PC-9 (cell line): Measurements from ENCODE around the gene CACNA1I. TPM values are rescaled to one million over a fixed set of nuclear protein-coding genes. Genes with fewer than 3 reads are reported as not detected.

Experiments
- BruUV-seq: library from RNA; stranded (reverse); fragments of 400-500 nt; replicated peaks from 2 replicates; lab custom pipeline; 2021; lab: Mats Ljungman, UMichigan
- CTCF ChIA-PET: fragments of 300-600 bp; sonication (Branson Sonifier 250); formaldehyde crosslinking; loops from one replicate; lab custom pipeline; 2022; ENCODE audit warnings: antibody characterized with exemption; lab: Charles Lee
- POLR2A ChIA-PET: fragments of 300-600 bp; sonication (Branson Sonifier 250); formaldehyde crosslinking; loops from one replicate; lab custom pipeline; 2022; ENCODE audit warnings: antibody characterized with exemption; ENCODE audit not compliant: unreplicated experiment; lab: Charles Lee
- DNase-seq, 2 experiments: peaks; one replicate each; pipeline versions ENCODE4 v3.0.0 to v3.0.0-alpha.2; 2015 to 2022; ENCODE audit warnings: mixed read lengths in 1 of 2
- H2AFZ ChIP-seq: fragments of 200-600 bp; sonication (generic); 2 replicates; pipeline ENCODE4 v1.8.1; 2017; ENCODE audit warnings: antibody characterized with exemption
- H3F3A ChIP-seq: fragments of 200-600 bp; sonication (generic); 2 replicates; pipeline ENCODE4 v1.8.1; 2017; ENCODE audit warnings: antibody characterized with exemption, mild to moderate bottlenecking, low read depth; ENCODE audit not compliant: insufficient read depth
- H3K27ac ChIP-seq: fragments of 200-600 bp; sonication (generic); 2 replicates; pipeline ENCODE4 v1.6.1; 2016; ENCODE audit warnings: mixed run types
- H3K27me3 ChIP-seq: fragments of 200-600 bp; sonication (generic); 2 replicates; pipeline ENCODE4 v1.6.1; 2016; ENCODE audit warnings: low read depth, mixed run types; ENCODE audit not compliant: insufficient read depth
- H3K36me3 ChIP-seq: fragments of 200-600 bp; sonication (generic); 2 replicates; pipeline ENCODE4 v1.6.1; 2016; ENCODE audit warnings: low read depth, mixed run types
- H3K4me1 ChIP-seq: fragments of 200-600 bp; sonication (generic); replicated peaks from 2 replicates; pipeline ENCODE4 v1.6.1; 2016; ENCODE audit warnings: mixed run types; ENCODE audit not compliant: insufficient read depth
- H3K4me2 ChIP-seq: fragments of 200-600 bp; sonication (generic); 2 replicates; pipeline ENCODE4 v1.6.1; 2017; ENCODE audit warnings: mixed run types
- H3K4me3 ChIP-seq: fragments of 200-600 bp; sonication (generic); 2 replicates; pipeline ENCODE4 v1.6.1; 2016; ENCODE audit warnings: mixed run types
- H3K79me2 ChIP-seq: fragments of 200-600 bp; sonication (generic); 2 replicates; pipeline ENCODE4 v1.6.1; 2017; ENCODE audit warnings: low read depth, mixed run types
- H3K9me2 ChIP-seq: fragments of 200-600 bp; sonication (generic); 2 replicates; pipeline ENCODE4 v1.8.1; 2017; ENCODE audit warnings: mild to moderate bottlenecking; ENCODE audit not compliant: insufficient read depth
- H3K9me3 ChIP-seq: fragments of 200-600 bp; sonication (generic); 2 replicates; pipeline ENCODE4 v1.8.1; 2016; ENCODE audit warnings: low read depth; ENCODE audit not compliant: insufficient read depth
- H4K20me1 ChIP-seq: fragments of 200-600 bp; sonication (generic); 2 replicates; pipeline ENCODE4 v1.8.1; 2017; ENCODE audit not compliant: insufficient read depth
- CTCF ChIP-seq: fragments of 200-600 bp; sonication (generic); conservative IDR thresholded peaks from 2 replicates; pipeline ENCODE4 v1.6.1; 2017; ENCODE audit warnings: mixed run types, antibody characterized with exemption, mild to moderate bottlenecking, moderate library complexity
- EZH2 ChIP-seq: fragments of 200-600 bp; sonication (generic); IDR thresholded peaks from 2 replicates; pipeline ENCODE4 v1.8.0; 2017; ENCODE audit warnings: antibody characterized with exemption, low read depth
- intact Hi-C: fragments of 100-400 bp; cut with micrococcal nuclease; formaldehyde crosslinking; loops from one replicate; pipeline ENCODE4 v1.10.0; 2022; ENCODE audit not compliant: unreplicated experiment
- total RNA-seq: library from RNA; stranded (reverse); gene quantifications from 2 replicates; pipeline ENCODE4 v1.2.3, GENCODE V29; 2021

The CACNA1I gene
- total RNA-seq, 1 experiment from 2014 or later, result 2.8 TPM

- peaks cover 43% of the 10 kb centered on the region; the same call in 1 of the 2 replicates for H3K27me3 ChIP-seq
Observed at GRCh38 chr22:39553429-39553828, 17.1 kb upstream of the CACNA1I start.

DNA sequence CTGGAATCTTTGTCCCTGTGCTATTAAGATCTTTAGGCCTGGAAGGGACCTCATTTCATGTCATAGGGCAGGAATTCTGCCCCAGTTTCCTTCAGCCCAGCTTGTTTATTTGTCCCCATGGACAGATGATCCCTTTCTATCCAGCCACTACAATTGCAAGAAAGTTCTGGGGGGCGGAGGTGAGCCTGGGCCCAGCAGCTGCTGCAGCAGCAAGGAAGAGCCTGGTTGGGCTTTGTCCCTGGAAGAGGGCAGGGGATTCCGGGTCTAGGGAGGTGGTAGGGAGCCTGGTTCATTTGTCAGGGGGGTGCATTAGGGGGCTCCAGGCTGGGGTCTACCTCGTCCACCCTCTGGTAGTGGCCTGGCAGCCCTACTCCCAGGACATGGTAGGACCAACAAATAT, 16.4 kb upstream of the CACNA1I start:
- no peak for DNase-seq
- TF ChIP-seq EZH2 (no peak), CTCF (no peak)
- Histone ChIP-seq H3K9me2 (no peaks in the 10 kb centered on the region), H3K27me3 (peaks cover 36% of the 10 kb centered on the region; the same call in 1 of the 2 replicates), H3K4me1 (peaks cover 6% of the 10 kb centered on the region), H3F3A (peaks cover 9% of the 10 kb centered on the region; the same call in 1 of the 2 replicates), H3K27ac (no peak overlapping the region), H2AFZ (no peak overlapping the region), H3K9me3 (no peaks in the 10 kb centered on the region), H3K4me3 (no peak overlapping the region), H3K36me3 (no peaks in the 10 kb centered on the region), H4K20me1 (no peaks in the 10 kb centered on the region), H3K79me2 (no peaks in the 10 kb centered on the region), H3K4me2 (no peak overlapping the region)
- ChIA-PET POLR2A (no interaction called here), CTCF (no interaction called here)
- BruUV-seq, result no TSS peak
- intact Hi-C loops, result no loop called here

More at GRCh38 chr22:39553429-39553828, 17.1 kb upstream of the CACNA1I start:
- POLR2A ChIA-PET, result interaction anchor here (0.7 kb wide), 1 partner anchor 394 kb away, joined by 3 read pairs; no protein-coding TSS in a partner anchor
- Histone ChIP-seq H3K9me3 (no peaks in the 10 kb centered on the region), H3K4me2 (no peak overlapping the region), H3K4me1 (no peaks in the 10 kb centered on the region), H3K36me3 (no peaks in the 10 kb centered on the region), H3K27ac (no peak overlapping the region), H4K20me1 (no peaks in the 10 kb centered on the region), H3K9me2 (no peaks in the 10 kb centered on the region), H3K79me2 (no peaks in the 10 kb centered on the region), H2AFZ (no peak overlapping the region), H3F3A (peaks cover 9% of the 10 kb centered on the region; the same call in 1 of the 2 replicates), H3K4me3 (no peak overlapping the region)
- TF ChIP-seq EZH2, result no peak
- no peak for TF ChIP-seq CTCF
- BruUV-seq, result no TSS peak
- intact Hi-C loops, result no loop called here
- DNase-seq, result no peak
- CTCF ChIA-PET, result no interaction called here

DNA sequence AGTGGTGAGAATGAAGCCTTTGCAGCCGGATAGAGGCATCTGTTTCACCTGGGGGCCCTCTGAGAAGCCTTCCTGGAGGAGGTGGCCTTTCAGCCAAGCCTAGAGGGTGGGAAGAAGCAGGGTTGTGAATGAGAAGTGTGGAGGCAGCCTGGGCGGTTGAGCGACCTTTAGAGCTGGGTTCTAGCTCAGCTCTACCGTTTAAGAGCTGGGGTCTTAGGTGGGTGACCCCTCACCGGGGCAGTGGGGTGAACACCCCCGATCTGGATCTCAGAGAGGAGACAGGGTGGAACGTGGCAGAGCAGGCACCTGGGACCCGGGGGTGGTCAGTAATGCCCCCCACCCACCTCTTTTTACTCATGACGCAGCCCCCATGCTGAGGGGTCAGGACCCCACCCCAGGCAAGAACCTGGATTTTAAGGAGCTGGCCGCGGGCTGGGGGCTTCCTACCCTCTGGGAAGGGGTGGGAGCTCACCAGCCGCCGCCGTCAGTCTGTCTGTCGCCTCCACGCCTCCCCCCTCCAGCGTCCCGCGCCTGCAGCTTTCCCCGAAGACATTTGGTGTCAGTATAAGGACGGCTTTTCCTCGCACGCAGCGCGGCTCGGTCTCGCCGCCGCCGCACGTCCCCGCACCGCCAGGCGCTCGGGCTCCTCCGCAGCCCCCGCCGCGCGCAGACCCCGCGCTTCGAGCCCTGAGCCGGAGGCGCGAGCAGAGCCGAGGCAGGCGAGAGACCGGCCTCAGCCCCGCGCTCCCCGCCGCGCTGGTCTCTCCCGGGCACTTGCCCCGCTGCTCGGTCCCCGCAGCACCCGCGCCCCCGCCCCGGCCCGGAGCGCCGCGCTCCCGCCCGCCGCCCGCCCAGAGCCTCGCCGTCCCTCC, 13.3 kb upstream of the CACNA1I start:
- TF ChIP-seq EZH2 (no peak), CTCF (no peak)
- Histone ChIP-seq H3K4me1 (peaks cover 22% of the 10 kb centered on the region), H3K27me3 (0 out of 2 replicates have a peak, but pooled peaks cover 15% of the 10 kb centered on the region), H3K36me3 (no peaks in the 10 kb centered on the region), H4K20me1 (no peaks in the 10 kb centered on the region), H3K4me3 (no peak overlapping the region), H3K27ac (no peak overlapping the region), H3F3A (peaks cover 13% of the 10 kb centered on the region), H3K79me2 (no peaks in the 10 kb centered on the region), H3K4me2 (no peak overlapping the region), H3K9me3 (no peaks in the 10 kb centered on the region), H3K9me2 (no peaks in the 10 kb centered on the region), H2AFZ (no peak overlapping the region)
- no TSS peak for BruUV-seq
- ChIA-PET CTCF (interaction anchor here (0.6 kb wide), 1 partner anchor 466 kb away, joined by 5 read pairs; no protein-coding TSS in a partner anchor), POLR2A (no interaction called here)
- intact Hi-C loops, result loop anchor here (5.0 kb wide), 2 partner anchors 75 to 375 kb away; no protein-coding TSS in a partner anchor
- DNase-seq, result peak in 1 of 2 experiments; percentile 47
